WERI-Rb-1 (cell line): ENCODE data around the gene BCL2L12.
A peak's percentile ranks its signal among the peaks of the same experiment; 100 is the strongest.

Source experiments
- DNase-seq: peaks from one replicate; pipeline ENCODE4 v3.0.0-alpha.2; 2020
- H3K27ac ChIP-seq: fragments of 250-450 bp; sonication (Bioruptor Pico); 2 replicates; pipeline ENCODE4 v1.5.1; 2020; ENCODE audit warnings: mild to moderate bottlenecking, moderate library complexity
- H3K27me3 ChIP-seq: fragments of 250-450 bp; sonication (Bioruptor Pico); 2 replicates; pipeline ENCODE4 v1.5.1; 2021; ENCODE audit warnings: mild to moderate bottlenecking, low read depth, moderate library complexity; ENCODE audit not compliant: insufficient read depth, severe bottlenecking
- H3K36me3 ChIP-seq: fragments of 250-450 bp; sonication (Bioruptor Pico); 2 replicates; pipeline ENCODE4 v1.5.1; 2020; ENCODE audit warnings: mild to moderate bottlenecking, moderate library complexity
- H3K4me3 ChIP-seq: 2 replicates; pipeline ENCODE4 v1.5.1; 2011; ENCODE audit warnings: low read depth, mild to moderate bottlenecking, control low read depth, low read length
- H3K9me3 ChIP-seq: fragments of 250-450 bp; sonication (Bioruptor Pico); 2 replicates; pipeline ENCODE4 v1.5.1; 2021; ENCODE audit warnings: mild to moderate bottlenecking, moderate library complexity; ENCODE audit not compliant: severe bottlenecking
- TF ChIP-seq, protein P1 (sequence below): IDR thresholded peaks from 2 replicates; pipeline ENCODE4 v1.5.1; 2011; ENCODE audit warnings: low read depth, mild to moderate bottlenecking, control low read depth, inconsistent platforms, low read length

Gene BCL2L12

DNA sequence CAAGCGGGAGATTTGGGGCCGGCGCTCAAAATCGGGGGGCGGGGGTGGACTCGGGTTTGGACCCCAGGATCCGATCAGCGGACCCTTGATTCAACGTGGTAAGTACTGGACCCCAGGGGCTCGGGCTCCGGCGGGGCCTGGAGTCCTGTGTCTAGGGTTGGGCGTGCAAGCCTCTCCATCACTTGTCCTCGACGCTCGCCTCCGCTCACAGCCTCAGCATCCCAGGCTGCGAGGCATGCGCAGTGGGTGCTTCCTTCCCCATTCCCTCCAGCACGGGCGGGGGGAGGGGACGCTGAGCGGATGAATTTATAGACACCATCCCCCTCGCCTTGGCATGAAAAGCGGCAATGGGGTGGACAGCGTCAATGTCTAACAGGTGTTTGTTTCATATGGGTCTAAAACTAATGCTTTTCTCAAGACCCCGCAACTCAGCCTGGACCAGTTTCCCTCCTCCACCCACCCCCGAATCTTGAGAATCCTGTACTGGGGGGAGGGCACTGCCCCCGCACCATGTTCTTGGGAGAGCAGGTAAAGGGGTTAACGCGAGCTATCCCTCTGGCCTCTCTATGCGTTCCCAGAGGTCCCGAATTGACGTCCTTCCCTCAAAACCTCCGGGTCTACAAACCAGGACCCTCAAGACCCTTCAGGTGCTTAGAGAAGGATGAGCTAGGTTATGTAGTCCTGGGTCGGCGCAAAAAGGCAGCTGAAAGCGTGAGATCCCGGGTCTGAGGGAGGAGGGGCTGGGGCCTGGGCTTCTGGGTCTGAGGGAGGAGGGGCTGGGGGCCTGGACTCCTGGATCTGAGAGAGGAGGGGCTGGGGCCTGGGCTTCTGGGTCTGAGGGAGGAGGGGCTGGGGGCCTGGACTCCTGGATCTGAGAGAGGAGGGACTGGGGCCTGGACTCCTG is 25.8 kb downstream of the BCL2L12 start:
- H3K4me3 ChIP-seq: peak overlapping the region; percentile 55
- H3K27ac ChIP-seq: peak overlapping the region; percentile 91

DNA sequence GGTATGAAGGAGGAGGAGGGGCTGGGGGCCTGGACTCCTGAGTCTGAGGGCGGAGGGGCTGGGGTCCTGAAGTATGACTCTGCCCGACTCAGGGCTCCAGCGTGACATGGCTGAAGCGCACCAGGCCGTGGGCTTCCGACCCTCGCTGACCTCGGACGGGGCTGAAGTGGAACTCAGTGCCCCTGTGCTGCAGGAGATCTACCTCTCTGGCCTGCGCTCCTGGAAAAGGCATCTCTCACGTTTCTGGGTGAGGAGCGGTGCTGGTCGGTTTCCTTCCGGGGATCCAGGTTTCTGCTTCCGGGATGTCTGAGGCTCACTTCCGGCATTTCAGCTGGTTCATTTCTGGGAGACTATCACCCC is 26.4 kb downstream of the BCL2L12 start:
- H3K9me3 ChIP-seq: no peaks in the 10 kb centered on the region

More for the DNA sequence above, 25.8 kb downstream of the BCL2L12 start:
- peak; percentile 90 for DNase-seq
- TF ChIP-seq, protein P1, sequence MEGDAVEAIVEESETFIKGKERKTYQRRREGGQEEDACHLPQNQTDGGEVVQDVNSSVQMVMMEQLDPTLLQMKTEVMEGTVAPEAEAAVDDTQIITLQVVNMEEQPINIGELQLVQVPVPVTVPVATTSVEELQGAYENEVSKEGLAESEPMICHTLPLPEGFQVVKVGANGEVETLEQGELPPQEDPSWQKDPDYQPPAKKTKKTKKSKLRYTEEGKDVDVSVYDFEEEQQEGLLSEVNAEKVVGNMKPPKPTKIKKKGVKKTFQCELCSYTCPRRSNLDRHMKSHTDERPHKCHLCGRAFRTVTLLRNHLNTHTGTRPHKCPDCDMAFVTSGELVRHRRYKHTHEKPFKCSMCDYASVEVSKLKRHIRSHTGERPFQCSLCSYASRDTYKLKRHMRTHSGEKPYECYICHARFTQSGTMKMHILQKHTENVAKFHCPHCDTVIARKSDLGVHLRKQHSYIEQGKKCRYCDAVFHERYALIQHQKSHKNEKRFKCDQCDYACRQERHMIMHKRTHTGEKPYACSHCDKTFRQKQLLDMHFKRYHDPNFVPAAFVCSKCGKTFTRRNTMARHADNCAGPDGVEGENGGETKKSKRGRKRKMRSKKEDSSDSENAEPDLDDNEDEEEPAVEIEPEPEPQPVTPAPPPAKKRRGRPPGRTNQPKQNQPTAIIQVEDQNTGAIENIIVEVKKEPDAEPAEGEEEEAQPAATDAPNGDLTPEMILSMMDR: no peak
- no peaks in the 10 kb centered on the region for H3K27me3 ChIP-seq
- peaks cover 21% of the 10 kb centered on the region; the same call in 1 of the 2 replicates for H3K36me3 ChIP-seq
- H3K9me3 ChIP-seq: no peaks in the 10 kb centered on the region

DNA sequence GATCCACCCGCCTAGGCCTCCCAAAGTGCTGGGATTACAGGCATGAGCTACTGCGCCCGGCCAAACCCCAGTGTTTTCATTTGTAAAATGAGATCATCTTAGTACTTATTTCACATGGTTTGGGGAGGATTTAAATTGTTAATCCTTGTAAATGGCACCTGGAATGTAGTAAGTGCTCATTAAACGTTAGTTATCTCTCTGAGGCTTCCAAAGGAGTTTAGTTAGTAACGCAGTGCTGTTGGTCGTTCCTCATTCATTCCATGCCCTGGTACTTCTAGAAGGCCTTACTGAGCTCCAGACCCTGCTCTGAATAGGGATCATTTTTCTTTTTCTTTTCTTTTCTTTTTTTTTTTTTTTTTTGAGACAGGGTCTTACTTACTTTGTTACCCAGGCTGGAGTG is 30.4 kb downstream of the BCL2L12 start:
- DNase-seq: no peak
- Histone ChIP-seq H3K27ac (no peak overlapping the region), H3K9me3 (no peaks in the 10 kb centered on the region), H3K27me3 (no peaks in the 10 kb centered on the region), H3K4me3 (no peak overlapping the region), H3K36me3 (peaks cover 32% of the 10 kb centered on the region)
- TF ChIP-seq, protein P1: no peak

More for the DNA sequence above, 26.4 kb downstream of the BCL2L12 start:
- TF ChIP-seq, protein P1: no peak
- no peaks in the 10 kb centered on the region for H3K27me3 ChIP-seq
- peaks cover 23% of the 10 kb centered on the region for H3K36me3 ChIP-seq
- no peak overlapping the region for H3K27ac ChIP-seq
- DNase-seq: no peak
- peak overlapping the region; percentile 55 for H3K4me3 ChIP-seq

DNA sequence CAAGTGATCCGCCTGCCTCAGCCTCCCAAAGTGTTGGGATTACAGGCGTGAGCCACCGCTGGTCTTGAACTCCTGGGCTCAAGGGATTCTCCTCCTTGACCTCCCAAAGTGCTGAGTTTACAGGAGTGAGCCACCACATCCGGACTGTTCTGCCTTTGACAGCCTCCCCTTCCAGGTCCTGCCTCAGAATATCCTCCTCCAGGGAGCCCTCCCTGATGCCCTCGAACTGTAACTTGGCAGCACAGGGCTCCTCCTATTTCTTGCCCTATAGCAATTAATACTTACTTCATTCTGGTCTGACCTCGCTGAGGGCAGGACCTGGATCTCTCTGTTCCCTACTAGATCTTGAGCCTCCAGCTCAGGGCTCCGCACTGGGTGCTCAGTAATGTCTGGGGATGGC is 31.1 kb downstream of the BCL2L12 start:
- no peak for DNase-seq

DNA sequence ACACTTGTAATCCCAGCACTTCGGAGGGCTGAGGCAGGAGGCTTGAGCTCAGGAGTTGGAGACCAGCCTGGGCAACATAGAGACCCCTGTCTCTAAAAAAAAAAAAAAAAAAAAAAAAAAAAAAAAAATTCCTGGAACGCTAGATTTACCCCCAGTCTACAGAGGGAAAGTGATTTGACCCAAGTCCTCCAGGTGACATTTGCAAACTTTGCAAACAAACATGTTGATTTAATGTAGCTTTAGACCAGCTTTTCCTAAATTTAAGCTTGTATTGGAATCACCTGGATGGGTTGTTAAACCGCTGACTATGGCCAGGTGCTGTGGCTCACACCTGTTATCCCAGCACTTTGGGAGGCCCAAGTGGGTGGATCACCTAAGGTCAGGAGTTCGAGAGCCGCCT is 33.6 kb downstream of the BCL2L12 start:
- Histone ChIP-seq H3K27ac (no peak overlapping the region), H3K36me3 (peaks cover 24% of the 10 kb centered on the region), H3K4me3 (no peak overlapping the region), H3K27me3 (no peaks in the 10 kb centered on the region), H3K9me3 (no peaks in the 10 kb centered on the region)
- DNase-seq: no peak
- TF ChIP-seq, protein P1: no peak

More for the DNA sequence above, 31.1 kb downstream of the BCL2L12 start:
- Histone ChIP-seq H3K4me3 (no peak overlapping the region), H3K9me3 (no peaks in the 10 kb centered on the region), H3K36me3 (peaks cover 32% of the 10 kb centered on the region), H3K27ac (no peak overlapping the region), H3K27me3 (no peaks in the 10 kb centered on the region)
- TF ChIP-seq, protein P1: no peak
